Measurements from ENCODE around the gene MED13L.

Gene MED13L

GRCh38 chr12:116188581-116188980 lies 88.9 kb downstream of the MED13L start:
- no peak for DNase-seq (ENCODE audit: extremely low read depth, low read depth)
- no peak overlapping the region for H3K4me3 ChIP-seq (replicated peaks; ENCODE audit: low read depth, low read length)
- no peak for TF ChIP-seq CTCF (IDR thresholded peaks at IDR 0.05; ENCODE audit: low read depth, low read length, missing control alignments)

- no peak for DNase-seq (ENCODE audit: extremely low read depth, low read depth)
- TF ChIP-seq CTCF (IDR thresholded peaks at IDR 0.05; ENCODE audit: low read depth, low read length, missing control alignments): no peak
- H3K4me3 ChIP-seq (replicated peaks; ENCODE audit: low read depth, low read length): no peak overlapping the region
These were observed 90.4 kb downstream of the MED13L start for GRCh38 chr12:116187151-116187511.

GRCh38 chr12:116186482-116187150 lies 90.9 kb downstream of the MED13L start:
- H3K4me3 ChIP-seq (replicated peaks; ENCODE audit: low read depth, low read length): no peak overlapping the region
- no peak for DNase-seq (ENCODE audit: extremely low read depth, low read depth)
- no peak for TF ChIP-seq CTCF (IDR thresholded peaks at IDR 0.05; ENCODE audit: low read depth, low read length, missing control alignments)

- TF ChIP-seq CTCF (IDR thresholded peaks at IDR 0.05; ENCODE audit: low read depth, low read length, missing control alignments): no peak
- no peak overlapping the region for H3K4me3 ChIP-seq (replicated peaks; ENCODE audit: low read depth, low read length)
- no peak for DNase-seq (ENCODE audit: extremely low read depth, low read depth)
These were observed 92.7 kb downstream of the MED13L start for GRCh38 chr12:116184763-116185162.

GRCh38 chr12:116183741-116184141 lies 93.8 kb downstream of the MED13L start:
- no peak for DNase-seq (ENCODE audit: extremely low read depth, low read depth)
- no peak for TF ChIP-seq CTCF (IDR thresholded peaks at IDR 0.05; ENCODE audit: low read depth, low read length, missing control alignments)
- H3K4me3 ChIP-seq (replicated peaks; ENCODE audit: low read depth, low read length): no peak overlapping the region

GRCh38 chr12:116182359-116183063 lies 95.0 kb downstream of the MED13L start:
- H3K4me3 ChIP-seq (replicated peaks; ENCODE audit: low read depth, low read length): no peak overlapping the region
- no peak for DNase-seq (ENCODE audit: extremely low read depth, low read depth)
- no peak for TF ChIP-seq CTCF (IDR thresholded peaks at IDR 0.05; ENCODE audit: low read depth, low read length, missing control alignments)
